NOMO-1 (cell line): ENCODE measurements around the gene RBM28.

Experiments
- DNase-seq, 2 experiments: peaks; one replicate each; lab custom pipeline; 2025; ENCODE audit not compliant: unreplicated experiment in 2 of 2; lab: John Stamatoyannopoulos, UW

The RBM28 gene

DNA sequence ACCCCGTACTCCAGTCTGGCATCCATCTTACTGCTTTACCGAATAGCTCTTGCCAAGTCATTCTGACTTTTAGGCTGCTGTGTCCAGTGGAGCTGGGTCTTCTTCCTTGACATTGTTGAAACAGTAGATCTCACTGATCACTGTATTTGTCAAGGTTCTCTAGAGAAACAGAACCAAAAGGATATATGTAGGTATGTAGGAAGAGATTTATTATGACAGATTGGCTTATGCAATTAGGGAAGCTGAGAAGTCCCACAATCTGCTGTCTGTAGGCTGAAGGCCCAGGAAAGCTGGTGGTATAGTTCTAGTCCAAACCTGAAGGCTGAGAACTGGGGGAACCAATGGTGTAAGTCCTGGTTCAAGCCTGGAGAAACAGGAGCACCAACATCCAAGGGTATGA is 29.9 kb upstream of the RBM28 start:
- DNase-seq, result no peak

DNA sequence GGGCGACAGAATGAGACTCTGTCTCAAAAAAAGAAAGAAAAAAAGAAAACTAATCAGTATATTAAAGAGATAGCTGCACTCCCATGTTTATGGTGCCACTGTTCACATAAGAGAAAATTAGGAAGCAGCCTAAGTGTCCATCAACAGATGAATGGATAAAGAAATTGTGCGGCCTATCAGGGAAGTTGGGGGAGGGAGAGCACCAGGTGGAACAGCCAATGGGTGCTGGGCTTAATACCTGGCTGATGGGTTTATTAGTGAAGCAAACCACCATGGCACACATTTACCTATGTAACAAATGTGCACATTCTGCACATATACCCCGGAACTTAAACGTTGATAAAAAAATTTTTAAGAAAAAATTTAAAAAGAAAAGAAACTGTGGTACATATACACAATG is 26.8 kb upstream of the RBM28 start:
- DNase-seq, result no peak

DNA sequence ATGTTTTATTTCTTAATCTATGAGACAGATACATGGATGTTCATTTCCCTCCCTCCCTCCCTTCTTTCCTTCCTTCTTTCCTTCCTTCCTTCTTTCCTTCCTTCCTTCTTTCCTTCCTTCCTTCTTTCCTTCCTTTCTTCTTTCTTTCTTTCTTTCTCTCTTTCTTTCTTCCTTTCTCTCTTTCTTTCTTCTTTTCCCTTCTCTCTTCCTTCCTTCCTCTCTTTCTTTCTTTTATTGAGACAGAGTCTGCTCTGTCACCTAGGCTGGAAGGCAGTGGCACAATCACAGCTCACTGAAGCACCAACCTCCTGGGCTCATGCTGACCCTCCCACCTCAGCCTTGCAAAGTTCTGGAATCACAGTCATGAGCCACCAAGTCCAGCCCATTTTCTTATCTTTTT is 23.3 kb upstream of the RBM28 start:
- DNase-seq, result no peak

DNA sequence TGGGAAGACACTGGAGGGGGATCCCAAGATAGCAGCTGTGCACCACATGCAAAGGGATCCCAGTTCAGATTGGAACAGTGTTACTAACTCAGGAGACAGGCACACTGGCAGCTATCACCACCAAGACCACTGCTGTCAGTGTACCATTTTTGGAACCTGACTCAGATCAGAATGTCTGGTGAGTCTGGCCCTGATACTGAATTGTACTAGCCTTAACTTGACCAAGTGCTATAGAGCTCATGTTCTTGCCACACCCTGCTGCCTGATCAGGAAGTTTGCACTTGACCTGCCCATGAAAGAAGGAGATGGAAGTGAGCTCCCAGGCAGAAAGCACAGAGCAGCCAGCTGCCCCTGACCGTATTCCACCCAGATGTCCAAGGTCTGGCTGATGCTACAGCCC is 22.6 kb upstream of the RBM28 start:
- no peak for DNase-seq

DNA sequence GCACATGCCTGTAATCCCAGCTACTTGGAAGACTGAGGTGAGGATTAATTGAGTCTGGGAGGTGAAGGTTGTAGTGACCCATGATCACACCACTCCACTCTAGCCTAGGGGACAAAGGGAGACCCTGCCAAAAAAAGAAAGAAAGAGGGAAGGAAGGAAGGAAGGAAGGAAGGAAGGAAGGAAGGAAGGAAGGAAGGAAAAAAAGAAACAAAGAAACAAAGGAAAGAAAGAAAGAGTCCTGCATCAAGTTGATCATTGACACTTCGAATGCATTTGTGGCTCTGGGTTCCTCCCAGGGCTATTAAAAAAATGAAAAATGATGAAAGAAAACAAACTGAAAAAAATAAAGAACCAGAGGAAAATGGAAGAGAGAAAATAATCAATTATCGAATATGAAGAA is 21.7 kb upstream of the RBM28 start:
- no peak for DNase-seq

DNA sequence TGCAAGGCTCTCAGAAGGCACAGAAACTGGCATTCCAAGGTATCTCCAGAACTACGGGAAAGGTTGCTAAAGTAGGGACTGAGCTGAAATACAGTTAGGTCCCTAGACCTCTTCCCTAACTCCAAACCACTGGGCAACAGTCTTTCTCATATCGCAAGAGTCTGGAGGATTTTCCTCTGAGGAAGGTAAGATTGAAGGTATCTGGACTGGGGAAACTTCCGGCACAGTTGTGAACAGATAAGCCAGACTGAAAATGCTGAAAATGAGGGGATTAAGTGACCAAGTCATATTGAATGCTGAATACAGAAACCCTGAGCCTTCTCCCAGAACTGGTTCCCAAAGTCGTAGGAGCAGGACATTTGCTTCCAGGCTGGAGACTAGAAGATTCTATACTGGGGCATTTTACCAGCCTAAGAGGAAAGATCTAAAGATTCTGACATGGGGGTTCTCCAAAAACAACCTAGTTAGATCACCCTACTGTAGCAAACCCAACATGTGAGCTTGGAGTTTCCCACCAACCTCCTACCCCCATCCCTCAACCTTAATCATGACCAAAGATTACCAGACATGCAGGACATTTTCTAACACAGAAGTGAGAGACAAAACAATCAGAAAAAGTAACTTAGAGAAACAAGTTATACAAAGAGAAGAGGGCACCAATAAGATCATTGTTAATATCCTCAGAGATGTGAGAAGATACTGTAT is 20.6 kb upstream of the RBM28 start:
- DNase-seq, result no peak

DNA sequence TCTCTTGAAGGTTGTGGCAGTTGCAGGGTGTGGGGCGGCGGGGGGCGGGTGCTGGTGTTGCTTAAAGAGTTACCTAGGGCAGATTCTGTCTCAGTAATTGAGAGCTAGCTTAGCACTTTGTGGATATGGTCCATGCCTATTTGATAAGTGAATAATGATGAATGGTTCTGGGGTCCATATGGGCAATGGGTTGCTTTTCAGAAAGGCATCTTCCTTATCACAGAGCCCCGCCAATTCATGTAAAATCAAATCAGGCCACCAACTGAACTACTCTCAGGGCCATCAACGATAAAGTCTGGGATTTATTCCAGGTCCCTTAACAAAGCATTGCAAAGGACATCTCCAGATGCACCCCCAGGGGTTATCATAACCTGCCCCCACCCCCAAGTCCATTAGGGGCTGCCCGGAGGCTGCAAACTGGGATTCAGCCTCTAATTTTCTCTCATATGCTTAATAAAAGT is 19.6 kb upstream of the RBM28 start:
- DNase-seq, result no peak

DNA sequence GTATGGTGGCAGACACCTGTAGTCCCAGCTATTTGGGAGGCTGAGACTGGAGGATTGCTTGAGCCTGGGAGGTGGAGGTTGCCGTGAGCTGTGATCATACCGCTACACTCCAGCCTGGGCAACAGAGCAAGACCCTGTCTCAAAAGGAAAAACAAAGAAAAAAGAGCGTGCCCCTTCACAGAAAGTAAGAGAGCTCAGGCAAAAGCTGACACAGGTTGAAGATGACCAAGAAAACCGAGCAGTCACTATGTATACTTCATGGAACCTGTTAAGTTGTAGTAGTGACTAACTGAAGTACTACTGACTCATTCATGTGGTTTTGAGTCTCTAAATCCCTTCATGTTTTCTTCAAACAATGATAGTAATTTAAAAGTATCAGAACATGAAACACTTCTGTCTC is 19.0 kb upstream of the RBM28 start:
- no peak for DNase-seq

DNA sequence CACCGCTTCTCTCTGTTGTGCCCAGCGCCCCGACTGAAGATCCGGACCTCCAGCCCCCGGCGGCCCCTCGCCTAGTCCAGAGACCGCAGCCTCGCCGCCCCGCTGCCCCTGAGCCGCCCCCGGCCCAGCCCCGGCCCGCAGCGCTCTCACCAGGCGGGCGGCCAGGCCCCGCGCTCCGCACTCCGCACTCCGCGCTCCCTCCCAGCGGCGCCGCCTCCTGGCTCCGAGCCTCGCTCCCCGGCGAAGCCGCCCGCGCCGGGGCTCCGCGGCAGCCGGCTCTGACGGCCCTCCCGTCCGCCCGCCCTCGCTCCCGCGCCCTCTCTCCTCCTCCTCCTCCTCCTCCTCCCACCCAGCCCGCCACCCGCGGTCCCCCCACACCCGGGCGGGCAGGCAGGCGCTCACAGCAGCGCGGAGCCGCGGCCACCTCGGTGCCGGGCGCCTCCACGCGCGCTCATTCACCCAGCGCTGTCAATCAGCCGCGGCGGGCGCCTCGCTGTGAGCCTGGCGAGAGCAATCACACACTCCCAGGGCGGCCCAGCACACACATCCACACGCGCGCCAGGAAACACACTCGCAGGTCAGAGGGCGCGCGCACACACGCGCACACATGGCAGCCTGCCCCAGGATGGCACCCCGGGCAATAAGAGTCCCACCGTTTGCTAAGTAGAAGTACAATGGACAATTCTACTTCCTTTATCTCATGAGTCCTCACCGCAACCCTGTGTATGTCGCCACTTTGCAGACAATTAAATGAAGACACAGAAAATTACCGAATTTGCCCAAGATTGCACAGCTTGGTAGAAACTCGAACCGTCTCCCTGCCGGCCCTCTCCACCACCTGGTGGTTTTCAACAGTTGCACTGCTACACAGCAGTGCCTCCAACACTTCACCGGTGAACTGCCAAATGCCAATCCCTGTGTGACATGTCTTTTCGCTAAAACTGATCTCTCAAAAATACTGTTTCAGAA is 18.0 kb upstream of the RBM28 start, which contains the start of gene PRRT4:
TSS of gene PRRT4 (minus strand) at position 280 of the 969 bp plus-strand sequence.
- DNase-seq, result peak; percentile 44 to 49

DNA sequence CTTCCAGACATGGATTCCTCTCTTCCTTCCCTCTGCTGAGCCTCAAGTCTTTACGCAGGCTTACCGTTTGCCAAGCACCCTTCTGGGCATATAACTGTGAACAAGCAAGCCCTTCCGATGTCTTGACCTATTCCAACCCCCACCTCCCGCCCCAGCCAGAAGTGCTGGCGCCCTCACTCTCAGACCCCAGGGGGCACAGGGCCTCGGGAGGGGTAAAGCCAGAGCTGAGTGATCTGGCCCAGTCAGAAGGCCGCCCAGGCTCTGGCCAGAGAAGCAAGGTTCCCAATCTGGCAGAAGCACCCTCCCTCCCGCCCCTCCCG is 16.6 kb upstream of the RBM28 start:
- no peak for DNase-seq

DNA sequence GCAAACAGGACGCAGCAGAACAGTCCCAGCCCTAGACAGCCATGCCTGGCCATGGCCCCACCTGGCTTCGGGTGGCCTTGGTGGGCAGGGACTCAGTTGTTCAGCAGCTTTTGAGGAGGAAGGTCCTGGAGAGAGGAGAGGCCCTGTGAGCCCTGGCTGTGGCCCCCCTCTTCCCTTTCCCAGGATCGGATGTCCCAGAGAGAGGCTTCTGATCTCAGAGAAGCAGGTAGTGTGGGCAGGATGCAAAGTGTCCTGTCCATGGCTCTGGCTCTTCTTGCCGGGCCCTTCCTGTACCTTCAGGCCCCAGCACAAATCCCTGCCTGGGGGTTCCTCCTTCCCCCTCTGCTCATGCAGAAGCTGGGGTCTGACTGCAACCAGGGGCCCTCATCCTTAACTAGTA is 16.2 kb upstream of the RBM28 start:
- no peak for DNase-seq

DNA sequence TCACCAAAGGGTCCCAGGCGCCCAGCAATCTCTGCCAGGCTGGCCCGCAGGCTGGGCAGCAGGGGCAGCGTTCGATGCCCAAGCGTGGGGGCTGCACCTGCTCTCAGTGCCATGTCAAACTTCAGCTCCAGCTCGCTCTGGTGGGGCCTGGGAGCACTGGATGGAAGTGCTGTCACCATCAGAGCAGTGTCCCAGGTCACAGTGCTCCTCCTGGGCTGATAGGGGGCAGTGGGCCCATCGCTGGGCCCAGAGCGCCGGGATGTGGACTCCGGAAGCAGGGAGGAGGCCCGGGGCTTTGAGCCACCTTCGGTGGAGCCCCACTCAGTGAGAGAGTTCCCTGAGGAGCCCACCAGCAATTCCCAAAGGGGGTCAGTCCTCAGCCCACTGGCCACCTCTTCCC is 15.6 kb upstream of the RBM28 start:
- no peak for DNase-seq

DNA sequence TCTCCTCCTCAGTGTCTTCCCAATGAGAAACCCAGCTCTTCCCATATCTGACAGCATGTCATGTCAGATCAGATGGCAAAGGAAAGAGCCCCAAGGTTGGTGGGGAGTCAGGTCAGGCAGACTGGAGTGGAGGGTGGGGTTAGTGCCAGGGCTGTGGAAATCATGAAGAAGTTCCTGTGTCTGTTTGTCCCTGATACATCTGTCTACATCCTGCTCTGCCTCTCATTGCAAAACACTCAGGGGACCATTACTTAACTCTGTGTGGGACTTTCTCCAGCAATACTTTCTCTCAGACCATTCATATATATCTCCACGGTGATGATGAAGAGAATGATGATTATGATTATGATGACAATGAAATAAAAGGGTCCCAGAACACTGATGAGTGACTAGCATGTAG is 14.5 kb upstream of the RBM28 start:
- peak in 1 of 2 experiments; percentile 33 for DNase-seq

DNA sequence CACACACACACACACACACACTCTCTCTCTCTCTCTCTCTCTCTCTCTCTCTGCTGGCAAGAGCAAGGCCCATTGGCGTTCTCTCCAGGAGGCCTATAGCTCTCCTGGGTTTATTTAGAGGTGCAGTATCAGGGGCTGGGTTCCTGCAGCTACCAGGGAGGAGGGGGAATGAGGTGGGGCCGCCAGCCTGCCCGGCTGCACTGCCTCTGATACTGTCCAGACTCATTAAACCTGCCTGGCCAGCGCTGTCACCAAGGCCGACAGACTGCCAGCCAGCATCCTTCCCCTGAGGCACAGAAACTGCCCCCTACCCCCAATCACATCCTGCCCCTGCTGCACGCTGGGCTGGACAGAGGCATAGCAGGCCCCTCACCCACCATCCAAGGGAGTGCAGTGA is 13.5 kb upstream of the RBM28 start:
- no peak for DNase-seq

DNA sequence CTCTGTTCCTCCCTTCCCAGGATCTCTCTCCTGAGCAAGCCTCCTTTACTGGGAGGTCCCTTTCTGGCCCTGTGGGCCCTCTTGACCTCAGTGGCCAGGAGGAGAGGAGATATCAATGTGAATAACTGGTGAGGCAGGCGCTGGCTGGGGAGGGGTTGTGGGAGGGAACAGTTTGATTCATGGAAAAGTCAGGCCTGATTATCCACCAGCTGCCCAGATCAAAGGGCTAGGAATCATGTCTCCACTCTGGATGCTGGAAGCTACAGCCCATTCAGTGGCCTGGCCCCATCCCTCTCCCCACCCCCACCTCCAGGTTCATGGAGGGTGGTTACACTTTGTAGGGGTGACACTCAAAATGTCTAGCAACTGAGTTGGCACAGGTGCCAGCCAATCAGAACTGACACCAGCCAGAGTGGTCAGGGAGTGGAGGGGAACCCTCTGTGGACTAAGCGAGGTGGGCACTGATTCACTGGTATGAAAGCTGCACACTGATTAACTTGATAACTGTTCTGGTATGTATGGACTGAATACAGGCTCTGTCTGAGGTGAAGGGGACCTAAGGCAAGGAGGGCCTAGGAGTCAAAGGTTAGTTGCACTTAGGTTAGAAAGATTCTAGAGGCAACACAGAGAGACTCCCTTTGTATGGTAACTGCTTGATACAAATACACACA is 13.0 kb upstream of the RBM28 start:
- DNase-seq, result no peak

DNA sequence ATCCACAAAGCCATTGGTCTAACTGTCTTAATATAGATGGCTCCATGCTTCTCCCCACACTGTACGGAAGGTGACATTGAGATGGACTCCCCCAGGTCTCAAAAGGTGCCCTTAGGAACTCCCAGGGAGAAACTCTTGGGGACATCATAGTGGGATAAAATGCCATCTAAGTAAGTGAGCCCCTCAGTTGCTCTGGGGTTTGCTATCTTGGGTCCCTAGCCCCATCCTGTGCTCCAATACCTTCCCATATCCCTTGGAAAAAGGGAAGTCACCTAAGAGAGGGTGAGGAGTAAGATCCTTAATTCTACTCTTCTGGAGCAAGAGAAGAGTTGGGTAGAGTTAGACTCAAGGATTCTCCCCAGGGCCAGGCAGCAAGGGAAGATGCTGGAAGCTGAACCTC is 9.9 kb upstream of the RBM28 start:
- no peak for DNase-seq

DNA sequence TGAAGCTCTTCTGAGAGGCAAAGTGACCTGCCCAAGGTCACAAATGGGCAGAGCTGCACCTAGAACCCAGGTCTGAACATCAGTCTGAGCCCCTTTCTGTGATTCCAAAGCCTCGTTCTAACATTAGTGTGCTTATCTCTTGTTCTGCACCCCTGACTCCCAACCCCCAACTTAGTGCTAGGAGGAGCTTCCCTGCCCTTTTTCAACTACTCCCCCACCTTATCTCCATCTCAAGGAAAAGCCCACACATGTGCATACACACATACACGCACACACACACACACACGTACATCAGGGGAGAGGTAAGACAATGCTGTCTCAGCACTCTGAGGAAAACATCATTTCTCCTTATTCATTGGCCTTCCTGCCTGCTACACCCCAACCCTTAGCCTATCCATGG is 9.5 kb upstream of the RBM28 start:
- DNase-seq, result no peak

DNA sequence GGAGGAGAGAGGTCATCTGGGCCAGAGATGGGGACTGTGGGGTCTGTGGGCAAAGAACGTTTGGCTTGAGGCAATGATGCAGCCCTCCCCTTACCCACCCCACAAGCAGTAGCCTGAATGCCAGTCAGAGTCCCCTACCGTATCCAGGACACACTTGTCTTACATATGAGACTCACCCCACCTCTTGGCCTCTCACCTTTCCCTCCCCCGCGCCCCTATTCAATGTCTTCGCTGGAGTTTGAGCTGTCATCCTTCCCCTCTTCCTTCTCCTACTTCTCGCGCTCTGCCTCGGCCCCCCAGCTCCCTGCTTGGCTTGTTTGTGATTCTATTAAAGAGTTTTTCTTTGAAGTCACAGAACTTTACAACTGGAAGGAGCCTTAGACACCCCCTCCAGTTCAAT is 8.9 kb upstream of the RBM28 start:
- DNase-seq, result no peak

DNA sequence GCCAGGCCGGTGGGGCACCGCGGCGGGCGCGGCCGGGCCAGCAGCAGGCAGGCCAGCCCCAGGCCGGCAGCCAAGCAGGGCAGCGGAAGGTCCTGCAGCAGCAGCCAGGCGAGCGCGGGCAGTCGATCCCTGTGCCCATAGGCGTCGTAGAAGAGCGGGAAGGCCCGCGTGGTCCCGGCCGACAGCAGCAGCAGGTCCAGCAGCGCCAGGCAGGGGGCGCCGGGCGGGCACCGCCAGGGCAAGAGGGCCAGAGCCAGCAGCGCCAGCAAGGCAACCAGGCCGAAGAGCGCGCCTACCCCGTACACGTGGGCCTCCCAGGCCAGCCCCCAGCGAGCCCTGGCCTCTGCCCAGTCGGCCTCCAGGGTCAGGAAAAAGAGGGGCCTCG is 8.4 kb upstream of the RBM28 start:
- no peak for DNase-seq

DNA sequence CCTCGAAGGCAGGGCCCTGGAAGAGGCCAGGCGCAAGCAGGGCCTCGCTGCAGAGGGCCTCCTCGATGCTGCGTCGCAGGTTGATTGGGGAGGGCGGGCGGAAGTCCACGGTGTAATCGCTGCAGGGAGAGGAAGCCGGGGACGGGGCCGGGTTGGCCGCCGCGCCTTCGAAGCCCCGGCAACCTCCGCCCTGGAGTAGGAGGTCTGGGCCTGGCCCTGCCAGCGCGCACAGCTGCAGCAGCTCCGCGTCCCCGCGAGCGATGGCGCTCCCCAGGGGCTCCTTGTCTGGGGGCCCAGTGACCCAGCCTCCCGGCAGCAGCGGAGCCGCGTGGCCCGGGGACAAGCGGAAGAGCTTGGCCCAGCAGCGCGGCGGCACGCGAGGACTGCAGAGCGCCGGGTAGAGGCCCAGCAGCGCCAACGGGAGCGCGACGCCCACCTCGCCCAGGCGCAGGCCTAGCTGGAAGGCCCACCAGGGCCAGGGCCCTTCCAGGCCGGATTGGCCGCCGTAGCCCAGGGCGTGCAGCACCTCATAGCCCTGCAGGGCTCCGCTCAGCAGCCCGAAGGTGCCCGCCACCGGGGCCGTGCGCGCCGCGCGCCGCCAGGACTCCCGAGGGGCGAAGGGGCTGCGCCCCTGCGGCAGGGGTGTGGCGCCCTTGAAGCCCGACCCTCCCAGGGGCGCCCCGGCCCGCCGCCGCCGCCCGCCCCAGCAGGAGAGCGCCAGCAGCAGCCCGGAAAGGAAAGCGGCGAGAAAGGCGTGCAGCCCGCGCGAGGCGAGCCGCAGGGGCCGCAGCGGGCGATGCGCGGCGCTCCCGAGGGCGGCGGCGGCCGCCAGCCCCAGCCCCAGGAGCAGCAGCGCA is 7.8 kb upstream of the RBM28 start:
- no peak for DNase-seq
